Measurements from ENCODE around the gene KRTAP4-16.
"Not testable (repeated sequence)": the region's sequence is repeated elsewhere in the genome, so short reads cannot be mapped to it uniquely, and the experiment has no call there.

Gene KRTAP4-16

GRCh38 chr17:41073676-41074075 is 28.3 kb downstream of the KRTAP4-16 start:
- no peak for DNase-seq (ENCODE audit: low spot score)

- no peak for DNase-seq (ENCODE audit: low spot score)
Measured at GRCh38 chr17:41071606-41072360, 30.2 kb downstream of the KRTAP4-16 start.

GRCh38 chr17:41069031-41069430 is 33.0 kb downstream of the KRTAP4-16 start:
- DNase-seq (ENCODE audit: low spot score) = no peak

- no peak for DNase-seq (ENCODE audit: low spot score)
Measured at GRCh38 chr17:41067281-41067680, 34.7 kb downstream of the KRTAP4-16 start.

GRCh38 chr17:41065829-41066624 is 36.0 kb downstream of the KRTAP4-16 start, which contains the start of gene KRTAP2-4:
KRTAP2-4 (minus strand) TSS chr17:41065879; CDS start chr17:41065845, 34 bp downstream.
- no peak for DNase-seq (ENCODE audit: low spot score)

GRCh38 chr17:41065016-41065689 is 36.9 kb downstream of the KRTAP4-16 start:
- not testable (repeated sequence) for DNase-seq (ENCODE audit: low spot score)

GRCh38 chr17:41064301-41064700 is 37.7 kb downstream of the KRTAP4-16 start:
- no peak for DNase-seq (ENCODE audit: low spot score)

- no peak for DNase-seq (ENCODE audit: low spot score)
Measured at GRCh38 chr17:41063449-41063848, 38.6 kb downstream of the KRTAP4-16 start.

GRCh38 chr17:41061964-41062363 is 40.0 kb downstream of the KRTAP4-16 start:
- DNase-seq (ENCODE audit: low spot score) = peak; percentile 20

- peak; percentile 89 for DNase-seq (ENCODE audit: low spot score)
Measured at GRCh38 chr17:41060052-41060604, 41.9 kb downstream of the KRTAP4-16 start, which contains the start of gene KRTAP2-3. KRTAP2-3 (minus strand) TSS chr17:41060114; CDS start chr17:41060050, 64 bp downstream.

GRCh38 chr17:41059276-41060051 is 42.5 kb downstream of the KRTAP4-16 start:
- DNase-seq (ENCODE audit: low spot score) = peak; percentile 82

- no peak for DNase-seq (ENCODE audit: low spot score)
Measured at GRCh38 chr17:41058741-41059140, 43.3 kb downstream of the KRTAP4-16 start.

GRCh38 chr17:41057547-41057946 is 44.5 kb downstream of the KRTAP4-16 start:
- DNase-seq (ENCODE audit: low spot score) = no peak

GRCh38 chr17:41055130-41055529 is 46.9 kb downstream of the KRTAP4-16 start, which contains the start of gene KRTAP2-2:
KRTAP2-2 (minus strand) TSS chr17:41055230; CDS start chr17:41055211, 19 bp downstream.
- not testable (repeated sequence) for DNase-seq (ENCODE audit: low spot score)

GRCh38 chr17:41054556-41054955 is 47.5 kb downstream of the KRTAP4-16 start:
- not testable (repeated sequence) for DNase-seq (ENCODE audit: low spot score)

GRCh38 chr17:41054025-41054424 is 48.0 kb downstream of the KRTAP4-16 start:
- DNase-seq (ENCODE audit: low spot score) = no peak

GRCh38 chr17:41052566-41052965 is 49.4 kb downstream of the KRTAP4-16 start:
- DNase-seq (ENCODE audit: low spot score) = no peak
